PFSK-1 (cell line): Measurements from ENCODE around the gene SLC15A4.

Experiments used
- FOXP2 ChIP-seq: optimal IDR thresholded peaks from 2 replicates; pipeline ENCODE3; 2011; ENCODE audit warnings: borderline replicate concordance, control low read depth, inconsistent platforms; ENCODE audit not compliant: insufficient read depth; ENCODE audit errors: extremely low read length, extremely low read depth
- POLR2AphosphoS5 ChIP-seq: IDR thresholded peaks from 2 replicates; pipeline ENCODE4 v1.6.1; 2012; ENCODE audit warnings: low read depth, mild to moderate bottlenecking, control low read depth, low read length, moderate library complexity
- REST ChIP-seq, 2 experiments: IDR thresholded peaks; 2 replicates each; pipeline versions ENCODE4 v1.6.1 to v1.8.0; 2011 to 2012; ENCODE audit warnings: low read depth in 2 of 2, low read length in 2 of 2, control low read depth in 1 of 2, inconsistent platforms in 1 of 2, mild to moderate bottlenecking in 1 of 2, moderate library complexity in 1 of 2; ENCODE audit not compliant: insufficient read depth in 1 of 2
- SIN3A ChIP-seq: IDR thresholded peaks from 2 replicates; pipeline ENCODE4 v1.6.1; 2012; ENCODE audit warnings: mild to moderate bottlenecking, low read length, moderate library complexity, borderline replicate concordance; ENCODE audit not compliant: insufficient read depth
- TAF1 ChIP-seq: IDR thresholded peaks from 2 replicates; pipeline ENCODE4 v1.6.1; 2012; ENCODE audit warnings: low read length, control low read depth, borderline replicate concordance; ENCODE audit not compliant: insufficient read depth

SLC15A4 gene

GRCh38 chr12:128827724-128828123, 4.0 kb upstream of the SLC15A4 start:
- no peak for TF ChIP-seq FOXP2

- TF ChIP-seq SIN3A = no peak
- TF ChIP-seq POLR2AphosphoS5 = no peak
- TF ChIP-seq REST (IDR thresholded peaks at IDR 0.05; ENCODE audit: insufficient read depth in 1 of 2, low read depth in 2 of 2, low read length in 2 of 2) = no peak
- no peak for TF ChIP-seq FOXP2
- TF ChIP-seq TAF1 = no peak
Measured at GRCh38 chr12:128825835-128826234, 2.1 kb upstream of the SLC15A4 start.

- TF ChIP-seq REST (IDR thresholded peaks at IDR 0.05; ENCODE audit: insufficient read depth in 1 of 2, low read depth in 2 of 2, low read length in 2 of 2) (peak in 1 of 2 experiments; percentile 66; a peak in 2 of 4 replicates), FOXP2 (no peak)
Measured at GRCh38 chr12:128823216-128823915, 392 bp downstream of the SLC15A4 start.

- TF ChIP-seq REST (IDR thresholded peaks at IDR 0.05; ENCODE audit: insufficient read depth in 1 of 2, low read depth in 2 of 2, low read length in 2 of 2) (no peak), SIN3A (no peak), TAF1 (no peak), FOXP2 (no peak), POLR2AphosphoS5 (no peak)
Measured at GRCh38 chr12:128820723-128821432, 2.9 kb downstream of the SLC15A4 start.

GRCh38 chr12:128820253-128820652, 3.5 kb downstream of the SLC15A4 start:
- no peak for TF ChIP-seq REST (IDR thresholded peaks at IDR 0.05; ENCODE audit: insufficient read depth in 1 of 2, low read depth in 2 of 2, low read length in 2 of 2)
- no peak for TF ChIP-seq POLR2AphosphoS5
- TF ChIP-seq FOXP2 = no peak
- no peak for TF ChIP-seq SIN3A
- TF ChIP-seq TAF1 = no peak
